GM18861 (cell line): ENCODE results near the gene ABHD5.
A peak's percentile ranks its signal among the peaks of the same experiment; 100 is the strongest.
"Not testable (repeated sequence)": the region's sequence is repeated elsewhere in the genome, so short reads cannot be mapped to it uniquely, and the experiment has no call there.

Experiments
- ATAC-seq: cut with Tn5 transposase; IDR thresholded peaks from one replicate; pipeline ENCODE4 v1.9.1; 2021; ENCODE audit not compliant: unreplicated experiment

ABHD5 gene

GRCh38 chr3:43690400-43691119, at the start of gene ABHD5:
TSS of gene ABHD5 (plus strand) at chr3:43690938. CDS start at chr3:43690993, 55 bp downstream.
- ATAC-seq, result peak; percentile 83

- ATAC-seq, result no peak
These were observed 49.2 kb upstream of the ABHD5 start for GRCh38 chr3:43641306-43642114.

- no peak for ATAC-seq
These were observed 46.3 kb upstream of the ABHD5 start for GRCh38 chr3:43644443-43644842.

GRCh38 chr3:43647331-43648166, 43.2 kb upstream of the ABHD5 start:
- no peak for ATAC-seq

GRCh38 chr3:43648957-43649356, 41.8 kb upstream of the ABHD5 start:
- no peak for ATAC-seq

- ATAC-seq, result no peak
These were observed 41.3 kb upstream of the ABHD5 start for GRCh38 chr3:43649365-43649968.

GRCh38 chr3:43650345-43650744, 40.4 kb upstream of the ABHD5 start:
- ATAC-seq, result no peak

- not testable (repeated sequence) for ATAC-seq
These were observed 34.3 kb upstream of the ABHD5 start for GRCh38 chr3:43656390-43656789.

GRCh38 chr3:43659250-43659880, 31.4 kb upstream of the ABHD5 start:
- no peak for ATAC-seq

GRCh38 chr3:43661376-43661775, 29.4 kb upstream of the ABHD5 start:
- ATAC-seq, result not testable (repeated sequence)

- ATAC-seq, result not testable (repeated sequence)
These were observed 25.7 kb upstream of the ABHD5 start for GRCh38 chr3:43665011-43665410.

GRCh38 chr3:43670635-43671522, 19.9 kb upstream of the ABHD5 start:
- ATAC-seq, result no peak

GRCh38 chr3:43674345-43675085, 16.2 kb upstream of the ABHD5 start:
- no peak for ATAC-seq

- ATAC-seq, result no peak
These were observed 15.1 kb upstream of the ABHD5 start for GRCh38 chr3:43675593-43675992.

GRCh38 chr3:43676441-43676840, 14.3 kb upstream of the ABHD5 start:
- ATAC-seq, result no peak

- ATAC-seq, result not testable (repeated sequence)
These were observed 12.4 kb upstream of the ABHD5 start for GRCh38 chr3:43678375-43678774.

- not testable (repeated sequence) for ATAC-seq
These were observed 11.8 kb upstream of the ABHD5 start for GRCh38 chr3:43678887-43679449.

- not testable (repeated sequence) for ATAC-seq
These were observed 9.9 kb upstream of the ABHD5 start for GRCh38 chr3:43680857-43681256.
